ENCODE results near the gene C8B. TPM values are rescaled to one million over a fixed set of nuclear protein-coding genes. Genes with fewer than 3 reads are reported as not detected.

C8B gene
- total and polyA plus RNA-seq, 2 experiments from 2014 or later: not detected

- Mint-ChIP-seq H3K9me3 (no peaks in the 10 kb centered on the region), H3K27ac (no peak overlapping the region; the same call in 1 of the 2 replicates), H3K4me3 (no peak overlapping the region), H3K27me3 (ENCODE audit: insufficient read depth, low read depth, poor library complexity) (no peaks in the 10 kb centered on the region), H3K36me3 (ENCODE audit: low read depth) (no peaks in the 10 kb centered on the region), H3K4me1 (no peaks in the 10 kb centered on the region)
- Histone ChIP-seq H3K27ac (ENCODE audit: low read depth) (no peak overlapping the region), H3K4me2 (no peak overlapping the region), H3K27me3 (ENCODE audit: insufficient read depth) (no peaks in the 10 kb centered on the region), H4K20me1 (replicated peaks; ENCODE audit: insufficient read depth) (no peaks in the 10 kb centered on the region), H3K4me1 (ENCODE audit: insufficient read depth) (no peaks in the 10 kb centered on the region), H3F3A (replicated peaks; ENCODE audit: low read depth) (no peaks in the 10 kb centered on the region), H3K36me3 (ENCODE audit: insufficient read depth) (no peaks in the 10 kb centered on the region), H2AFZ (no peak overlapping the region), H3K9me2 (ENCODE audit: insufficient read depth) (0 out of 2 replicates have a peak, but pooled peaks cover 4% of the 10 kb centered on the region), H3K4me3 (no peak overlapping the region), H3K79me2 (replicated peaks; ENCODE audit: insufficient read depth) (no peaks in the 10 kb centered on the region)
- TF ChIP-seq POLR2AphosphoS5 (IDR thresholded peaks at IDR 0.05; ENCODE audit: low read depth): no peak
- TF ChIP-seq STAT1 (IDR thresholded peaks at IDR 0.05; ENCODE audit: unreplicated experiment): no peak
- DNase-seq (ENCODE audit: low spot score) (no peak), ATAC-seq (no peak)
Observed at GRCh38 chr1:56898005-56898373, 67.8 kb downstream of the C8B start.

GRCh38 chr1:56897150-56898004 is 68.4 kb downstream of the C8B start:
- Mint-ChIP-seq H3K36me3 (ENCODE audit: low read depth) (no peaks in the 10 kb centered on the region), H3K9me3 (no peaks in the 10 kb centered on the region), H3K27me3 (ENCODE audit: insufficient read depth, low read depth, poor library complexity) (no peaks in the 10 kb centered on the region), H3K4me3 (no peak overlapping the region), H3K27ac (no peak overlapping the region), H3K4me1 (no peaks in the 10 kb centered on the region)
- H3K27me3 ChIP-seq (ENCODE audit: insufficient read depth): no peaks in the 10 kb centered on the region
- ATAC-seq (no peak), DNase-seq (ENCODE audit: low spot score) (no peak)
- no peak overlapping the region for H3K4me2 ChIP-seq
- H2AFZ ChIP-seq: no peak overlapping the region
- 0 out of 2 replicates have a peak, but pooled peaks cover 4% of the 10 kb centered on the region for H3K9me2 ChIP-seq (ENCODE audit: insufficient read depth)
- no peaks in the 10 kb centered on the region for H3K4me1 ChIP-seq (ENCODE audit: insufficient read depth)
- no peak for TF ChIP-seq CREB1 (CRISPR knock-in tag; IDR thresholded peaks at IDR 0.05; ENCODE audit: low read depth)
- TF ChIP-seq, protein P1, sequence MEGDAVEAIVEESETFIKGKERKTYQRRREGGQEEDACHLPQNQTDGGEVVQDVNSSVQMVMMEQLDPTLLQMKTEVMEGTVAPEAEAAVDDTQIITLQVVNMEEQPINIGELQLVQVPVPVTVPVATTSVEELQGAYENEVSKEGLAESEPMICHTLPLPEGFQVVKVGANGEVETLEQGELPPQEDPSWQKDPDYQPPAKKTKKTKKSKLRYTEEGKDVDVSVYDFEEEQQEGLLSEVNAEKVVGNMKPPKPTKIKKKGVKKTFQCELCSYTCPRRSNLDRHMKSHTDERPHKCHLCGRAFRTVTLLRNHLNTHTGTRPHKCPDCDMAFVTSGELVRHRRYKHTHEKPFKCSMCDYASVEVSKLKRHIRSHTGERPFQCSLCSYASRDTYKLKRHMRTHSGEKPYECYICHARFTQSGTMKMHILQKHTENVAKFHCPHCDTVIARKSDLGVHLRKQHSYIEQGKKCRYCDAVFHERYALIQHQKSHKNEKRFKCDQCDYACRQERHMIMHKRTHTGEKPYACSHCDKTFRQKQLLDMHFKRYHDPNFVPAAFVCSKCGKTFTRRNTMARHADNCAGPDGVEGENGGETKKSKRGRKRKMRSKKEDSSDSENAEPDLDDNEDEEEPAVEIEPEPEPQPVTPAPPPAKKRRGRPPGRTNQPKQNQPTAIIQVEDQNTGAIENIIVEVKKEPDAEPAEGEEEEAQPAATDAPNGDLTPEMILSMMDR (conservative IDR thresholded peaks at IDR 0.05; ENCODE audit: low read depth in 2 of 2): no peak
- TF ChIP-seq STAT1 (IDR thresholded peaks at IDR 0.05; ENCODE audit: unreplicated experiment): no peak
- no peaks in the 10 kb centered on the region for H3F3A ChIP-seq (replicated peaks; ENCODE audit: low read depth)
- H3K79me2 ChIP-seq (replicated peaks; ENCODE audit: insufficient read depth): no peaks in the 10 kb centered on the region
- no peak overlapping the region for H3K4me3 ChIP-seq
- H3K36me3 ChIP-seq (ENCODE audit: insufficient read depth): no peaks in the 10 kb centered on the region
- H3K27ac ChIP-seq (ENCODE audit: low read depth): no peak overlapping the region
- no peaks in the 10 kb centered on the region for H4K20me1 ChIP-seq (replicated peaks; ENCODE audit: insufficient read depth)

DNA sequence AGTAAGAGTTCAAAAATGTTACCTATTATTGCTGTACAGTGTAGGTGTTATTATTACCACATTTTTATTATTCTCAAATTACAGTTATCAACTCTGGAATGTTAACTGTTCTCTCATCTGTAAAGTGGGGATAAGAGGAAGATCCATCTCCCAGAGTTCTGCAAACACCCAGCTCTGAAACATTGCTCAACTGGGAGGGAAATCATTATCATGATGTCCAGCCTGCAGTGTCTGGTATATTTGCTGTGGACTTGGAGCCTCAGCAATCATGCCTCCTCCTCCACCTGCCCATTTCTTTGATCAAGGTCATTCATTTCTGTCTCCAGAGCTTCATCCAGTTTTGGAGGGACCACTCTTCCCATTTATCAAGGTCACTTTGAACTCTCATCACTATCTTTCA is 71.8 kb downstream of the C8B start:
- no peak for ATAC-seq
- Mint-ChIP-seq H3K4me1 (no peaks in the 10 kb centered on the region), H3K27ac (no peak overlapping the region), H3K4me3 (no peak overlapping the region), H3K9me3 (no peaks in the 10 kb centered on the region), H3K27me3 (ENCODE audit: insufficient read depth, low read depth, poor library complexity) (no peaks in the 10 kb centered on the region), H3K36me3 (ENCODE audit: low read depth) (no peaks in the 10 kb centered on the region)
- Histone ChIP-seq H3F3A (replicated peaks; ENCODE audit: low read depth) (no peaks in the 10 kb centered on the region), H3K4me3 (no peak overlapping the region), H3K27ac (ENCODE audit: low read depth) (no peak overlapping the region), H3K9me2 (ENCODE audit: insufficient read depth) (no peaks in the 10 kb centered on the region), H2AFZ (no peak overlapping the region), H3K36me3 (ENCODE audit: insufficient read depth) (no peaks in the 10 kb centered on the region), H4K20me1 (replicated peaks; ENCODE audit: insufficient read depth) (no peaks in the 10 kb centered on the region), H3K79me2 (replicated peaks; ENCODE audit: insufficient read depth) (no peaks in the 10 kb centered on the region), H3K27me3 (ENCODE audit: insufficient read depth) (no peaks in the 10 kb centered on the region), H3K4me1 (ENCODE audit: insufficient read depth) (no peaks in the 10 kb centered on the region), H3K4me2 (no peak overlapping the region)
- no peak for DNase-seq (ENCODE audit: low spot score)
- TF ChIP-seq ZNF331 (CRISPR knock-in tag; IDR thresholded peaks at IDR 0.05; ENCODE audit: low read depth) (no peak), EZH2phosphoT487 (IDR thresholded peaks at IDR 0.05; ENCODE audit: unreplicated experiment) (no peak), ZNF114 (CRISPR knock-in tag; IDR thresholded peaks at IDR 0.05) (no peak), POLR2AphosphoS5 (IDR thresholded peaks at IDR 0.05; ENCODE audit: low read depth) (no peak), REST (IDR thresholded peaks at IDR 0.05; ENCODE audit: unreplicated experiment) (no peak), CREB1 (CRISPR knock-in tag; IDR thresholded peaks at IDR 0.05; ENCODE audit: low read depth) (no peak), EZH2 (IDR thresholded peaks at IDR 0.05; ENCODE audit: low read depth, unreplicated experiment) (no peak), NANOG (IDR thresholded peaks at IDR 0.05; ENCODE audit: borderline replicate concordance) (no peak), STAT1 (IDR thresholded peaks at IDR 0.05; ENCODE audit: unreplicated experiment) (no peak)
- TF ChIP-seq, protein P1 (conservative IDR thresholded peaks at IDR 0.05; ENCODE audit: low read depth in 2 of 2): no peak

Data from GM23338 (cell line).